Activated CD8-positive, alpha-beta T cell treated with anti-CD3 and anti-CD28 coated beads for 36 hours (primary cell): ENCODE results near the gene PAX8. TPM values are rescaled to one million over a fixed set of nuclear protein-coding genes. Genes with fewer than 3 reads are reported as not detected.
"Not testable (repeated sequence)": the region's sequence is repeated elsewhere in the genome, so short reads cannot be mapped to it uniquely, and the experiment has no call there.

Source experiments
- ATAC-seq: fragments of 200-7000 bp; cut with Tn5 transposase; one replicate; pipeline ENCODE4 v1.10.0; 2021; ENCODE audit warnings: mild to moderate bottlenecking, moderate library complexity
- CTCF ChIA-PET: fragments of 350-600 bp; sonication (Branson Sonifier 250); formaldehyde crosslinking; loops from one replicate; lab custom pipeline; 2021; ENCODE audit warnings: antibody characterized with exemption; lab: Charles Lee
- POLR2A ChIA-PET: fragments of 350-600 bp; sonication (Branson Sonifier 250); formaldehyde crosslinking; loops from one replicate; lab custom pipeline; 2021; ENCODE audit warnings: antibody characterized with exemption; lab: Charles Lee
- DNase-seq: peaks from one replicate; pipeline ENCODE4 v3.0.0-alpha.2; 2020
- H3K27ac Mint-ChIP-seq: one replicate; pipeline ENCODE4 v1.8.0; 2021; ENCODE audit warnings: mild to moderate bottlenecking, mixed read lengths
- H3K27me3 Mint-ChIP-seq: one replicate; pipeline ENCODE4 v1.8.0; 2021; ENCODE audit warnings: mixed read lengths
- H3K36me3 Mint-ChIP-seq: one replicate; pipeline ENCODE4 v1.8.0; 2021; ENCODE audit warnings: low read depth, mixed read lengths
- H3K4me1 Mint-ChIP-seq: one replicate; pipeline ENCODE4 v1.8.0; 2021; ENCODE audit warnings: low read depth, mixed read lengths
- H3K4me3 Mint-ChIP-seq: one replicate; pipeline ENCODE4 v1.8.0; 2021; ENCODE audit warnings: mild to moderate bottlenecking, moderate library complexity, mixed read lengths
- H3K9me3 Mint-ChIP-seq: one replicate; pipeline ENCODE4 v1.8.0; 2021; ENCODE audit warnings: mixed read lengths
- CTCF ChIP-seq: fragments of 200-600 bp; IDR thresholded peaks from one replicate; pipeline ENCODE4 v1.8.0; 2022; ENCODE audit warnings: antibody characterized with exemption, mild to moderate bottlenecking
- intact Hi-C: fragments of 100-400 bp; cut with micrococcal nuclease; formaldehyde crosslinking; loops from one replicate; pipeline ENCODE4 v1.10.0; 2022
- total RNA-seq, 2 experiments: library from RNA; stranded (reverse); gene quantifications; one replicate each; pipeline ENCODE4 v1.2.3, GENCODE V29; 2021

The PAX8 gene
- total RNA-seq: under 1 TPM; 0.43 to 0.63 TPM

GRCh38 chr2:113278742-113279139 is at the start of gene PAX8:
Gene PAX8, minus strand, starts transcription at chr2:113278921. Its CDS starts 527 bp downstream, at chr2:113278394.
- CTCF ChIA-PET: interaction anchor here (1.1 to 1.4 kb wide), 2 partner anchors 18 to 22 kb away, joined by 3 read pairs; no protein-coding TSS in a partner anchor

GRCh38 chr2:113328043-113328442 is 49.3 kb upstream of the PAX8 start:
- no peak overlapping the region for H3K4me3 Mint-ChIP-seq
- TF ChIP-seq CTCF: no peak
- ChIA-PET POLR2A (no interaction called here), CTCF (interaction anchor here (1.6 kb wide), 1 partner anchor 62 kb away, joined by 4 read pairs; no protein-coding TSS in a partner anchor)
- H3K27ac Mint-ChIP-seq: no peak overlapping the region
- ATAC-seq: no peak
- peaks cover 7% of the 10 kb centered on the region for H3K27me3 Mint-ChIP-seq
- peaks cover 22% of the 10 kb centered on the region for H3K4me1 Mint-ChIP-seq
- intact Hi-C loops: no loop called here
- no peak for DNase-seq
- H3K36me3 Mint-ChIP-seq: no peaks in the 10 kb centered on the region
- no peaks in the 10 kb centered on the region for H3K9me3 Mint-ChIP-seq

More at GRCh38 chr2:113278742-113279139, at the start of gene PAX8:
- POLR2A ChIA-PET: interaction anchor here (1.1 kb wide), 1 partner anchor 112 kb away, joined by 3 read pairs; no protein-coding TSS in a partner anchor
- ATAC-seq (no peak), DNase-seq (no peak)
- Mint-ChIP-seq H3K36me3 (no peaks in the 10 kb centered on the region), H3K9me3 (no peaks in the 10 kb centered on the region), H3K4me1 (peaks cover 12% of the 10 kb centered on the region), H3K4me3 (no peak within 1 kb of the TSS), H3K27me3 (peaks cover 44% of the 10 kb centered on the region), H3K27ac (no peak within 1 kb of the TSS)
- intact Hi-C loops: no loop called here
- no peak for TF ChIP-seq CTCF

GRCh38 chr2:113325161-113325731 is 46.5 kb upstream of the PAX8 start:
- H3K27ac Mint-ChIP-seq, POLR2A ChIA-PET, DNase-seq, H3K9me3 Mint-ChIP-seq, H3K27me3 Mint-ChIP-seq, H3K36me3 Mint-ChIP-seq, intact Hi-C loops, CTCF ChIA-PET, ATAC-seq: not testable (repeated sequence)
- Mint-ChIP-seq H3K4me1 (peaks cover 19% of the 10 kb centered on the region), H3K4me3 (peak overlapping the region; percentile 65)

DNA sequence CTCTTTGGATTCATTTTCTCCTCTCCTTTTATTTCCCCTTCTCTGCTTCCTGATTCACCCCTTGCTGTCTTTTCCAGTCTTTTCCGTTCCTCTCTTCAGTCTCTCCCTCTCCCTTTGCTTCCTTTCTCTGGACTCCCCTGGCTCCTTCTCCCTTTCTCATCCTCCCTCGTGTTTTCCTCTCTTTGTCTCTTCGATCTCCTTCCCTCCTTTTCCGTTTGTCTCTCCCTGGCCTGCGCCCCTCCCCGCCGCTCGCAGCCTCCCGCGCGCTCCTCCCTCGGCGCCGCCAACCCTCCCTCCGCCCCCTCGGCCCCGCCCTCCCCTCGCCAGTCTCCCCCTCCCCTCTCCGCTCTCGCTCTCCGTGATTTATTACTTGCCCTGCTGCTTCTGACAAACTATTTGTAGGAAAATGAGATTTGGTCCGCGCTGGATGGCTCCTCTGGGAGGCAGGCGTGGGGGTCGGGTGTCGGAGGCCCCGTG is 46.0 kb upstream of the PAX8 start:
- Mint-ChIP-seq H3K9me3 (no peaks in the 10 kb centered on the region), H3K36me3 (no peaks in the 10 kb centered on the region), H3K4me3 (peak overlapping the region; percentile 65), H3K4me1 (peaks cover 16% of the 10 kb centered on the region), H3K27me3 (peaks cover 8% of the 10 kb centered on the region), H3K27ac (no peak overlapping the region)
- intact Hi-C loops: no loop called here
- DNase-seq (peak; percentile 38), ATAC-seq (peak; percentile 79)
- POLR2A ChIA-PET: no interaction called here
- no peak for TF ChIP-seq CTCF
- CTCF ChIA-PET: no interaction called here

DNA sequence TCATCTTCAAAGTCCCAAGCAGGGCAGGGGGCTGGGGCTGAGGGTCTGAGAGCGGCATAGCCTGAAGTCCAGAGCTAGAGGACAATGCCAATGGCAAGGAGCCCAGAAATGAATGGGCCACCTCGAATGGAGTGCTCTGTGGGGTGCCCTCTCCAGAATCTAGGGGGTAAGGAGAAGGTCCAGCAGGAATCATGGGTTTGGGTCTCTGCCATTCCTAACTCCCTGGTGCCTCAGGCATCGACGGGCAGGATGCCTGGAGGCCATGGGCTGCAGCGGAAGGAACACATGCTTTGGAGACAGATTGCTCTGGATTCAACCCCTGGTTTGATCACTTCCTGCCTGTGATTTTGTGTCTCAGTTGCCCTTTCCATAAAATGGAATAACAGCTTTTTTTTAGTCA is 44.4 kb upstream of the PAX8 start:
- H3K4me3 Mint-ChIP-seq, H3K27me3 Mint-ChIP-seq, intact Hi-C loops, H3K9me3 Mint-ChIP-seq, DNase-seq, POLR2A ChIA-PET, ATAC-seq, H3K27ac Mint-ChIP-seq, H3K36me3 Mint-ChIP-seq: not testable (repeated sequence)
- H3K4me1 Mint-ChIP-seq: peaks cover 12% of the 10 kb centered on the region
- CTCF ChIA-PET: interaction anchor here (2.6 kb wide), 1 partner anchor 67 kb away, joined by 9 read pairs; no protein-coding TSS in a partner anchor

- H3K36me3 Mint-ChIP-seq, H3K4me3 Mint-ChIP-seq, intact Hi-C loops, CTCF ChIA-PET, ATAC-seq, POLR2A ChIA-PET, H3K9me3 Mint-ChIP-seq, H3K27ac Mint-ChIP-seq, H3K27me3 Mint-ChIP-seq, H3K4me1 Mint-ChIP-seq, DNase-seq: not testable (repeated sequence)
Observed at GRCh38 chr2:113320106-113320505, 41.4 kb upstream of the PAX8 start.

DNA sequence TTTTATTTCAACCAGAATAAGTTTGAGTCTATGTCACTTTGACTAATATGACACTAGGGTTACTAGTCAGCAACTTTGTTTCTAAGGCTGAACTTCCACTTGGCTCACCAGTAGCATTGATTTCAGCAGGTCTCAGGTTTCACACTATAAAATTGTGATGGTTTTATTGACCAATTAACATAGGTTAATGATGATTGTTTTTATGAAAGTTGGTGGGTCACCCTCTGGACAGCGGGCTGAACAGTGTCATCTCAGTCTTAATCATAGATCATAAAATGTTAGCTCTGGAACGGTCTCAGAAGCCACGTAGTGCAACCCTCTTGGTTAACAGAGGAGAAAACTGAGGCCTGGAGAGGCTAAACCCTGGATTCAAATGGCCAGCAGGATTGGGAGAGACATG is 40.2 kb upstream of the PAX8 start:
- POLR2A ChIA-PET, H3K4me3 Mint-ChIP-seq, CTCF ChIA-PET, intact Hi-C loops, H3K36me3 Mint-ChIP-seq, H3K9me3 Mint-ChIP-seq, H3K27me3 Mint-ChIP-seq, H3K4me1 Mint-ChIP-seq, H3K27ac Mint-ChIP-seq, ATAC-seq, DNase-seq: not testable (repeated sequence)
